Ishikawa (cell line): ENCODE measurements around the gene APOBEC3F.

Experiments used
- CEBPB ChIP-seq: IDR thresholded peaks from 2 replicates; pipeline ENCODE4 v1.6.1; 2012
- CREB1 ChIP-seq: IDR thresholded peaks from 2 replicates; pipeline ENCODE4 v1.6.1; 2012; ENCODE audit warnings: low read depth
- EGR1 ChIP-seq: IDR thresholded peaks from 2 replicates; pipeline ENCODE4 v1.6.1; 2012
- EP300 ChIP-seq: IDR thresholded peaks from 2 replicates; pipeline ENCODE4 v1.6.1; 2012; ENCODE audit warnings: borderline replicate concordance
- FOXM1 ChIP-seq: IDR thresholded peaks from 2 replicates; pipeline ENCODE4 v1.6.1; 2012; ENCODE audit warnings: low read depth, borderline replicate concordance
- MAX ChIP-seq: IDR thresholded peaks from 2 replicates; pipeline ENCODE4 v1.6.1; 2012
- NFIC ChIP-seq: IDR thresholded peaks from 2 replicates; pipeline ENCODE4 v1.6.1; 2012
- RAD21 ChIP-seq: IDR thresholded peaks from 2 replicates; pipeline ENCODE4 v1.6.1; 2012; ENCODE audit warnings: low read depth
- TAF1 ChIP-seq: IDR thresholded peaks from 2 replicates; pipeline ENCODE4 v1.6.1; 2012; ENCODE audit warnings: low read depth, mild to moderate bottlenecking
- TCF12 ChIP-seq: IDR thresholded peaks from 2 replicates; pipeline ENCODE4 v1.6.1; 2012; ENCODE audit warnings: low read depth
- TEAD4 ChIP-seq: IDR thresholded peaks from 2 replicates; pipeline ENCODE4 v1.6.1; 2012
- YY1 ChIP-seq: IDR thresholded peaks from 2 replicates; pipeline ENCODE4 v1.6.1; 2012; ENCODE audit warnings: low read depth
- ZBTB7A ChIP-seq: IDR thresholded peaks from 2 replicates; pipeline ENCODE4 v1.6.1; 2012; ENCODE audit warnings: low read depth
- TF ChIP-seq, protein P1 (sequence below): IDR thresholded peaks from 2 replicates; pipeline ENCODE4 v1.6.1; 2012
- TF ChIP-seq, protein P2 (sequence below): IDR thresholded peaks from 2 replicates; pipeline ENCODE4 v1.6.1; 2012; ENCODE audit warnings: low read depth, mild to moderate bottlenecking

APOBEC3F gene

DNA sequence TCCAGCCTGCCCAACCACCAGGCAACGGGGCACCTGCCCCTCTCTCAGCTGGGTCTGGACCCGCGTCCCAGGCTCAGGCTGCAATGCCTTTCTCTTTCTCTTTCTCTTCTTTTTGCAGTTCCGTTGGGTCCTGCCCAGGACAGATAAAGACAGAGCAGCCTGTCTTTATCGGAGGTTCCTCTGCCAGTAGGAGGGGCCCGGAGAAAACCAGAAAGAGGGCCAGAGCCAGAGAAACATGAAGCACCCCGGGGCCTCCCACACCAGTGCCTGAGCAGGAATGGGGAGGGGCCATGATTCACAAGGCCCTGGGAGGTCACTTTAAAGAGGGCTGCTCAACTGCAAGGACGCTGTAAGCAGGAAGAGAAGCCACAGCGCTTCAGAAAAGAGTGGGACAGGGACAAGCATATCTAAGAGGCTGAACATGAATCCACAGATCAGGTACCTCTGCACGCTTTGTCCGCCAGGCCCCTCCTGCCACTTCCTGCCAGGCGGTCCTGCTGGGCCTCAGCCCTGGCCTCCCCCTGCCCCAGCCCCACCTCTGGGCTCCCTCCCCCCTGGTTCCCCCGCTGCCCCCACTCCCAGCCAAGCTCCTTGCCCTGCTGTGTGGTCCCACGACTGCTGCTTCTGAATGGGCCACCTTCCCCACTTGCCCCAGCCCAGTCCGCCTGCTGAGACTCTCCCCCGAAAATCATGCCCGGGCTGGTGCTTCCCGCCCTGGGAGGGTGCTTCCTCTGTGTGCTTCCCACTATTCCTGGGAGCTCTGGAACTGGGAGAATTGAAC is 26.5 kb upstream of the APOBEC3F start, which contains the start of gene APOBEC3C:
Gene APOBEC3C (plus strand): TSS at position 316 of the 781 bp plus-strand sequence. CDS start 106 bp downstream, at position 422.
- TF ChIP-seq, protein P1, sequence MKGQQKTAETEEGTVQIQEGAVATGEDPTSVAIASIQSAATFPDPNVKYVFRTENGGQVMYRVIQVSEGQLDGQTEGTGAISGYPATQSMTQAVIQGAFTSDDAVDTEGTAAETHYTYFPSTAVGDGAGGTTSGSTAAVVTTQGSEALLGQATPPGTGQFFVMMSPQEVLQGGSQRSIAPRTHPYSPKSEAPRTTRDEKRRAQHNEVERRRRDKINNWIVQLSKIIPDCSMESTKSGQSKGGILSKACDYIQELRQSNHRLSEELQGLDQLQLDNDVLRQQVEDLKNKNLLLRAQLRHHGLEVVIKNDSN: no peak
- TF ChIP-seq ZBTB7A (no peak), EP300 (no peak), CEBPB (no peak), TCF12 (no peak), YY1 (no peak)

GRCh38 chr22:39016592-39016991 is 24.1 kb upstream of the APOBEC3F start:
- no peak for TF ChIP-seq TCF12
- no peak for TF ChIP-seq EP300
- TF ChIP-seq, protein P2, sequence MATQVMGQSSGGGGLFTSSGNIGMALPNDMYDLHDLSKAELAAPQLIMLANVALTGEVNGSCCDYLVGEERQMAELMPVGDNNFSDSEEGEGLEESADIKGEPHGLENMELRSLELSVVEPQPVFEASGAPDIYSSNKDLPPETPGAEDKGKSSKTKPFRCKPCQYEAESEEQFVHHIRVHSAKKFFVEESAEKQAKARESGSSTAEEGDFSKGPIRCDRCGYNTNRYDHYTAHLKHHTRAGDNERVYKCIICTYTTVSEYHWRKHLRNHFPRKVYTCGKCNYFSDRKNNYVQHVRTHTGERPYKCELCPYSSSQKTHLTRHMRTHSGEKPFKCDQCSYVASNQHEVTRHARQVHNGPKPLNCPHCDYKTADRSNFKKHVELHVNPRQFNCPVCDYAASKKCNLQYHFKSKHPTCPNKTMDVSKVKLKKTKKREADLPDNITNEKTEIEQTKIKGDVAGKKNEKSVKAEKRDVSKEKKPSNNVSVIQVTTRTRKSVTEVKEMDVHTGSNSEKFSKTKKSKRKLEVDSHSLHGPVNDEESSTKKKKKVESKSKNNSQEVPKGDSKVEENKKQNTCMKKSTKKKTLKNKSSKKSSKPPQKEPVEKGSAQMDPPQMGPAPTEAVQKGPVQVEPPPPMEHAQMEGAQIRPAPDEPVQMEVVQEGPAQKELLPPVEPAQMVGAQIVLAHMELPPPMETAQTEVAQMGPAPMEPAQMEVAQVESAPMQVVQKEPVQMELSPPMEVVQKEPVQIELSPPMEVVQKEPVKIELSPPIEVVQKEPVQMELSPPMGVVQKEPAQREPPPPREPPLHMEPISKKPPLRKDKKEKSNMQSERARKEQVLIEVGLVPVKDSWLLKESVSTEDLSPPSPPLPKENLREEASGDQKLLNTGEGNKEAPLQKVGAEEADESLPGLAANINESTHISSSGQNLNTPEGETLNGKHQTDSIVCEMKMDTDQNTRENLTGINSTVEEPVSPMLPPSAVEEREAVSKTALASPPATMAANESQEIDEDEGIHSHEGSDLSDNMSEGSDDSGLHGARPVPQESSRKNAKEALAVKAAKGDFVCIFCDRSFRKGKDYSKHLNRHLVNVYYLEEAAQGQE: no peak
- TF ChIP-seq MAX: no peak
- TF ChIP-seq CEBPB: no peak
- no peak for TF ChIP-seq FOXM1
- no peak for TF ChIP-seq TAF1
- no peak for TF ChIP-seq NFIC
- TF ChIP-seq TEAD4: no peak
- TF ChIP-seq, protein P1: no peak
- no peak for TF ChIP-seq CREB1
- no peak for TF ChIP-seq EGR1
- TF ChIP-seq RAD21: no peak
- no peak for TF ChIP-seq YY1
- TF ChIP-seq ZBTB7A: no peak

GRCh38 chr22:39017596-39018365 is 22.9 kb upstream of the APOBEC3F start:
- TF ChIP-seq CEBPB (no peak), TCF12 (no peak), FOXM1 (no peak), TEAD4 (no peak), YY1 (no peak), EGR1 (no peak)
- TF ChIP-seq, protein P2: no peak
- TF ChIP-seq, protein P1: no peak

GRCh38 chr22:39021552-39022250 is 19.0 kb upstream of the APOBEC3F start:
- TF ChIP-seq CEBPB: no peak
- no peak for TF ChIP-seq NFIC
- TF ChIP-seq TCF12: no peak
- TF ChIP-seq ZBTB7A: no peak
- no peak for TF ChIP-seq MAX
- TF ChIP-seq EGR1: no peak
- TF ChIP-seq CREB1: no peak
- no peak for TF ChIP-seq FOXM1
- no peak for TF ChIP-seq EP300
- no peak for TF ChIP-seq RAD21
- no peak for TF ChIP-seq TEAD4
- TF ChIP-seq, protein P2: no peak
- no peak for TF ChIP-seq TAF1
- no peak for TF ChIP-seq YY1
- TF ChIP-seq, protein P1: no peak
